ENCODE results near the gene XYLT2.

GRCh38 chr17:50338645-50339044 is 7.3 kb upstream of the XYLT2 start:
- TF ChIP-seq CTCF (conservative IDR thresholded peaks at IDR 0.05 in 1 of 2, IDR thresholded peaks at IDR 0.05 in 1 of 2; ENCODE audit: extremely low read depth in 1 of 2, insufficient read depth in 1 of 2, low read depth in 1 of 2, low read length in 2 of 2) (no peak), EZH2 (IDR thresholded peaks at IDR 0.05; ENCODE audit: borderline replicate concordance, low read length) (no peak)
